Esophagus squamous epithelium (tissue), 5 donors: ENCODE data around the gene CLDN15. TPM values are rescaled to one million over a fixed set of nuclear protein-coding genes. Genes with fewer than 3 reads are reported as not detected.
"Not testable (repeated sequence)": the region's sequence is repeated elsewhere in the genome, so short reads cannot be mapped to it uniquely, and the experiment has no call there.

Source experiments
- DNase-seq: peaks from one replicate; lab custom pipeline; 2025; lab: John Stamatoyannopoulos, UW
- H3K27ac ChIP-seq, 4 donors: fragments of 200-600 bp; sonication (generic); one replicate each; pipeline ENCODE4 v1.5.1; 2016 to 2019; ENCODE audit warnings: mild to moderate bottlenecking in 1 of 4
- H3K27me3 ChIP-seq, 4 donors: fragments of 200-600 bp; sonication (generic); 1 replicate in 3 of 4; 2 replicates in 1 of 4; pipeline versions ENCODE4 v1.5.1 to v1.6.0; 2017 to 2021; ENCODE audit warnings: antibody characterized with exemption in 1 of 4
- H3K36me3 ChIP-seq, 3 donors: fragments of 200-600 bp; sonication (generic); one replicate each; pipeline ENCODE4 v1.5.1; 2016 to 2019
- H3K4me1 ChIP-seq, 3 donors: fragments of 200-600 bp; sonication (generic); one replicate each; pipeline ENCODE4 v1.5.1; 2017 to 2019
- H3K4me3 ChIP-seq, 4 donors: fragments of 200-600 bp; sonication (generic); 1 replicate in 3 of 4; 2 replicates in 1 of 4; pipeline ENCODE4 v1.5.1; 2016 to 2019; ENCODE audit warnings: mild to moderate bottlenecking in 2 of 4, moderate library complexity in 1 of 4
- H3K9me3 ChIP-seq, 3 donors: fragments of 200-600 bp; sonication (generic); one replicate each; pipeline ENCODE4 v1.5.1; 2016 to 2019
- CTCF ChIP-seq, 6 experiments: fragments of 450-650 bp in 4 of 6; fragments of 200-600 bp in 2 of 6; sonication (generic) in 2 of 6; IDR thresholded peaks; one replicate each; pipeline ENCODE4 v1.5.1; 2016 to 2019; ENCODE audit warnings: antibody characterized with exemption in 6 of 6, mild to moderate bottlenecking in 4 of 6, moderate library complexity in 4 of 6
- POLR2A ChIP-seq, 4 donors: fragments of 450-650 bp; IDR thresholded peaks; one replicate each; pipeline ENCODE4 v1.6.1; 2017; ENCODE audit warnings: antibody characterized with exemption in 4 of 4, mild to moderate bottlenecking in 4 of 4, moderate library complexity in 3 of 4
- WGBS, 2 donors: methylation state at CpG; one replicate each; pipeline ENCODE4 v1.1.5; 2018; 5-methylcytosine and 5-hydroxymethylcytosine counted together
- intact Hi-C: fragments of 100-400 bp; cut with DNase I; formaldehyde crosslinking; loops from one replicate; pipeline ENCODE4 v1.15.0; 2022
- total RNA-seq, 4 donors: library from RNA; depleted of rRNA; stranded (reverse); fragments of >200 nt; gene quantifications; one replicate each; pipeline ENCODE4 v1.1.0, GENCODE V29; 2016
- donor health status: DM: yes; HTN: yes; CAD: no.

Gene CLDN15
- total RNA-seq, 4 donors from 2014 or later: 3.1 to 6.7 (median 4.2) TPM

DNA sequence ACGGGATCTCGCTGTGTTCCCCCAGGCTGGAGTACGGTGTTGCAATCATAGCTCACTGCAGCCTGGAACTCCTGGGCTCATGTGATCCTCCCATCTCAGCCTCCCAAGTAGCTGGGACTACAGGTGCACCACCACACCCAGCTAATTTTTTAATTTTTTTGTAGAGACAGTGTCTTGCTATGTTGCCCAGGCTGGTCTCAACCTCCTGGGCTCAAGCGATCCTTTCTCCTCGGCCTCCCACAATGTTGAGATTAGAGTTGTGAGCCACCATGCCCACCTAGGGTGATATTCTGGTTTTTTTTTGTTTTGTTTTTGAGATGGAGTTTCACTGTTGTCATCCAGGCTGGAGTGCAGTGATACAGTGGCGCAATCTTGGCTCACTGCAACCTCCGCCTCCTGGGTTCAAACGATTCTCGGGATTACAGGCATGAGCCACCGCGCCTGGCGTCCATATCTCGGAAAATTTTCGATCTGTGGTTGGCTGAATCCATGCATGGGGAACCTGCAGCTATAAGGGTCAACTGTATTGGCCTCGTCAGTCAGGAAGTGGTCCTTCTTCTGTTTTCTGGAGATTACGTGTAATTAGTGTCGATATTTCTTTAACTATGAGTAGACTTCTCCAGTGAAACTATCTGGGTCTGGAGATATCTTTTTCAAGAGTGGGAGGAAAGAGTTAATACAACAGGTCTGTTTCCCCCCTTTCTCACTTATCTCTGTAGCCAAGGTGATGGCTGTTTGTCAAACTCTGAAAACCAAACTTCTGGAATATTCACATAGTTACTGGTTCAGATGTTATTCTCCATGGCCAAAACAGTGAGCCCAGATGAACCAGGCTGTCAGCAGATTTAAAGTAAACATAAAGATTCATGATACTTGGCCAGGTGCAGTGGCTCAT is 28.3 kb upstream of the CLDN15 start:
- Histone ChIP-seq H3K27me3 (peaks cover 0 to 24% (median 0%) of the 10 kb centered on the region in 4 donors), H3K27ac (no peak overlapping the region), H3K4me1 (no peaks in the 10 kb centered on the region), H3K36me3 (no peaks in the 10 kb centered on the region), H3K4me3 (no peak overlapping the region), H3K9me3 (no peaks in the 10 kb centered on the region)
- intact Hi-C loops: no loop called here
- WGBS, 2 donors: 73 to 75% methylated on average over 15 to 17 of the region's 17 CpGs
- no peak for DNase-seq
- no peak for TF ChIP-seq CTCF (IDR thresholded peaks at IDR 0.05)
- no peak for TF ChIP-seq POLR2A (IDR thresholded peaks at IDR 0.05)

GRCh38 chr7:101264102-101264706 is 26.6 kb upstream of the CLDN15 start:
- WGBS, 2 donors: 34 to 42% methylated on average over 5 to 6 of the region's 6 CpGs
- H3K4me3 ChIP-seq, intact Hi-C loops, H3K9me3 ChIP-seq, H3K27ac ChIP-seq, DNase-seq, H3K36me3 ChIP-seq, H3K4me1 ChIP-seq: not testable (repeated sequence)
- peaks cover 0 to 15% (median 0%) of the 10 kb centered on the region in 4 donors for H3K27me3 ChIP-seq

GRCh38 chr7:101258243-101258731 is 20.7 kb upstream of the CLDN15 start:
- Histone ChIP-seq H3K4me1 (no peaks in the 10 kb centered on the region), H3K27me3 (peaks cover 0 to 15% (median 0%) of the 10 kb centered on the region in 4 donors), H3K9me3 (no peaks in the 10 kb centered on the region), H3K4me3 (no peak overlapping the region), H3K36me3 (no peaks in the 10 kb centered on the region), H3K27ac (no peak overlapping the region)
- WGBS, 2 donors: 65 to 71% methylated on average over 7 of the region's 7 CpGs
- intact Hi-C loops: no loop called here
- TF ChIP-seq POLR2A (IDR thresholded peaks at IDR 0.05) (no peak), CTCF (IDR thresholded peaks at IDR 0.05) (no peak)
- no peak for DNase-seq

GRCh38 chr7:101255796-101256195 is 18.2 kb upstream of the CLDN15 start:
- peaks cover 0 to 4% (median 0%) of the 10 kb centered on the region in 4 donors for H3K27me3 ChIP-seq
- DNase-seq: no peak
- intact Hi-C loops: no loop called here
- H3K4me3 ChIP-seq: no peak overlapping the region
- H3K4me1 ChIP-seq: peaks cover 6 to 15% (median 13%) of the 10 kb centered on the region in 3 donors
- no peaks in the 10 kb centered on the region for H3K9me3 ChIP-seq
- no peaks in the 10 kb centered on the region for H3K36me3 ChIP-seq
- WGBS, 2 donors: 37 to 56% methylated on average over 4 of the region's 4 CpGs
- H3K27ac ChIP-seq: no peak overlapping the region
- TF ChIP-seq CTCF (IDR thresholded peaks at IDR 0.05) (no peak), POLR2A (IDR thresholded peaks at IDR 0.05) (no peak)

GRCh38 chr7:101253199-101253598 is 15.6 kb upstream of the CLDN15 start:
- DNase-seq, H3K4me3 ChIP-seq, H3K27me3 ChIP-seq, H3K27ac ChIP-seq, H3K9me3 ChIP-seq, intact Hi-C loops: not testable (repeated sequence)
- peaks cover 0 to 19% (median 0%) of the 10 kb centered on the region in 3 donors for H3K36me3 ChIP-seq
- peaks cover 6 to 31% (median 16%) of the 10 kb centered on the region in 3 donors for H3K4me1 ChIP-seq
- WGBS, 2 donors: 79 to 87% methylated on average over 5 of the region's 5 CpGs
